Adrenal gland (tissue), 12 donors: ENCODE data around the gene TMEM140. TPM values are rescaled to one million over a fixed set of nuclear protein-coding genes. Genes with fewer than 3 reads are reported as not detected.

Experiments used
- DNase-seq, 7 donors: peaks; one replicate each; pipeline ENCODE4 v3.0.0-alpha.2; 2019 to 2020
- H3K27ac ChIP-seq, 5 donors: fragments of 200-600 bp; sonication (generic) in 4 of 5; 1 replicate in 3 of 5; 2 replicates in 2 of 5; pipeline versions ENCODE4 v1.5.1 to v1.8.0; 2016 to 2020; ENCODE audit warnings: mild to moderate bottlenecking in 1 of 5
- H3K27me3 ChIP-seq: fragments of 200-600 bp; 2 replicates; pipeline ENCODE4 v1.8.0; 2021
- H3K36me3 ChIP-seq, 2 donors: fragments of 200-600 bp; replicated peaks in 1 of 2; 1 replicate in 1 of 2; 2 replicates in 1 of 2; pipeline versions ENCODE4 v1.5.1 to v1.8.0; 2018 to 2022
- H3K4me1 ChIP-seq, 2 donors: fragments of 200-600 bp; replicated peaks in 1 of 2; 1 replicate in 1 of 2; 2 replicates in 1 of 2; pipeline versions ENCODE4 v1.5.1 to v1.8.0; 2018 to 2021
- H3K4me3 ChIP-seq, 4 donors: fragments of 200-600 bp; sonication (generic) in 3 of 4; one replicate each; pipeline ENCODE4 v1.5.1; 2016 to 2018
- H3K9me3 ChIP-seq, 3 donors: fragments of 200-600 bp; sonication (generic) in 1 of 3; replicated peaks in 1 of 3; 1 replicate in 2 of 3; 2 replicates in 1 of 3; pipeline versions ENCODE4 v1.5.1 to v1.8.0; 2016 to 2021
- POLR2A ChIP-seq, 2 donors: fragments of 450-650 bp; IDR thresholded peaks; one replicate each; pipeline ENCODE4 v1.6.1; 2017; ENCODE audit warnings: antibody characterized with exemption in 2 of 2, mild to moderate bottlenecking in 2 of 2, moderate library complexity in 1 of 2
- WGBS, 4 donors: extraction: QIAGEN DNeasy Blood & Tissue Kit in 2 of 4; methylation state at CpG; one replicate each; pipeline versions ENCODE4 v1.1.5 to v1.1.7; 2013 to 2017; 5-methylcytosine and 5-hydroxymethylcytosine counted together
- intact Hi-C, 2 donors: fragments of 100-400 bp; cut with DNase I; formaldehyde crosslinking; loops; one replicate each; pipeline versions ENCODE4 v1.14.1 to v1.15.0; 2022 to 2023
- microRNA-seq, 3 donors: library from miRNA; unstranded; fragments of <30 nt; microRNA quantifications; one replicate each; pipeline ENCODE4, GENCODE V29; 2017 to 2020
- polyA plus RNA-seq, 3 donors: library from polyadenylated mRNA; stranded (reverse); fragments of 200-250 nt in 2 of 3; fragments of 350-450 nt in 1 of 3; fragmentation: Illumina TruSeq in 1 of 3; extraction: RNeasy Lipid Tissue Mini Kit (QIAGEN cat#74804) in 1 of 3; gene quantifications; one replicate each; pipeline ENCODE4 v1.2.3, GENCODE V29; 2013 to 2014
- small RNA-seq, 2 donors: library from RNA; depleted of rRNA; stranded (forward); fragments of <200 nt; gene quantifications; one replicate each; pipeline ENCODE3, GENCODE V24; 2016
- total RNA-seq, 9 donors: library from RNA; depleted of rRNA in 4 of 9; stranded (reverse); fragments of >200 nt in 4 of 9; fragments of 120-200 nt in 1 of 9; fragmentation: NEBNext Ultra II Directional in 1 of 9; extraction: Animal tissue kit (Norgen Biotek cat#: 25700) in 1 of 9; gene quantifications; one replicate each; pipeline versions ENCODE4 v1.1.0 to v1.2.4, GENCODE V29; 2013 to 2023
- TF ChIP-seq, protein P1 (sequence below), 6 experiments: fragments of 450-650 bp in 4 of 6; fragments of 200-600 bp in 2 of 6; sonication (generic) in 1 of 6; IDR thresholded peaks; 1 replicate in 5 of 6; 2 replicates in 1 of 6; pipeline versions ENCODE4 v1.5.1 to v1.8.0; 2016 to 2021; ENCODE audit warnings: antibody characterized with exemption in 6 of 6, mild to moderate bottlenecking in 2 of 6, moderate library complexity in 1 of 6
- donor health status: healthy with polysubstance abuse.
- donor health status: Bipolar disorder and iron deficiency.
- donor health status: DM: yes; HTN: yes; CAD: no.
- donor health status: DM: no; HTN: no; CAD: no.
- donor health status: DM: no; HTN: no; CAD: no.
- donor health status: DM: yes; HTN: yes; CAD: no.

Gene TMEM140
- total and polyA plus RNA-seq, 12 donors: 9.4 to 62.9 (median 25.1) TPM

GRCh38 chr7:135215180-135215579 is 67.3 kb downstream of the TMEM140 start:
- DNase-seq: no peak
- intact Hi-C loops: no loop called here
- H3K4me1 ChIP-seq: peaks cover 0 to 5% of the 10 kb centered on the region in 2 donors

GRCh38 chr7:135215698-135216097 is 67.8 kb downstream of the TMEM140 start:
- Histone ChIP-seq H3K27me3 (no peaks in the 10 kb centered on the region), H3K4me3 (no peak overlapping the region), H3K9me3 (no peaks in the 10 kb centered on the region), H3K27ac (no peak overlapping the region), H3K4me1 (no peaks in the 10 kb centered on the region), H3K36me3 (no peaks in the 10 kb centered on the region)
- WGBS, 4 donors: 72 to 88% (median 76%) methylated on average over 3 of the region's 3 CpGs
- DNase-seq: no peak
- TF ChIP-seq, protein P1, sequence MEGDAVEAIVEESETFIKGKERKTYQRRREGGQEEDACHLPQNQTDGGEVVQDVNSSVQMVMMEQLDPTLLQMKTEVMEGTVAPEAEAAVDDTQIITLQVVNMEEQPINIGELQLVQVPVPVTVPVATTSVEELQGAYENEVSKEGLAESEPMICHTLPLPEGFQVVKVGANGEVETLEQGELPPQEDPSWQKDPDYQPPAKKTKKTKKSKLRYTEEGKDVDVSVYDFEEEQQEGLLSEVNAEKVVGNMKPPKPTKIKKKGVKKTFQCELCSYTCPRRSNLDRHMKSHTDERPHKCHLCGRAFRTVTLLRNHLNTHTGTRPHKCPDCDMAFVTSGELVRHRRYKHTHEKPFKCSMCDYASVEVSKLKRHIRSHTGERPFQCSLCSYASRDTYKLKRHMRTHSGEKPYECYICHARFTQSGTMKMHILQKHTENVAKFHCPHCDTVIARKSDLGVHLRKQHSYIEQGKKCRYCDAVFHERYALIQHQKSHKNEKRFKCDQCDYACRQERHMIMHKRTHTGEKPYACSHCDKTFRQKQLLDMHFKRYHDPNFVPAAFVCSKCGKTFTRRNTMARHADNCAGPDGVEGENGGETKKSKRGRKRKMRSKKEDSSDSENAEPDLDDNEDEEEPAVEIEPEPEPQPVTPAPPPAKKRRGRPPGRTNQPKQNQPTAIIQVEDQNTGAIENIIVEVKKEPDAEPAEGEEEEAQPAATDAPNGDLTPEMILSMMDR (IDR thresholded peaks at IDR 0.05): no peak
- no peak for TF ChIP-seq POLR2A (IDR thresholded peaks at IDR 0.05)
- intact Hi-C loops: no loop called here

More at GRCh38 chr7:135215180-135215579, 67.3 kb downstream of the TMEM140 start:
- Histone ChIP-seq H3K4me3 (no peak overlapping the region), H3K36me3 (no peaks in the 10 kb centered on the region), H3K9me3 (no peaks in the 10 kb centered on the region), H3K27me3 (no peaks in the 10 kb centered on the region), H3K27ac (no peak overlapping the region)
- no peak for TF ChIP-seq POLR2A (IDR thresholded peaks at IDR 0.05)
- TF ChIP-seq, protein P1 (IDR thresholded peaks at IDR 0.05): no peak
- 63 to 80% (median 77%) methylated on average over 4 of the region's 4 CpGs for WGBS, 4 donors

Small RNA genes lying within 50 kb of the gene (microRNA-seq; reads per million reads assigned to microRNA genes)
- gene MIR6509: 0.28 to 0.45 (median 0.38) reads per million in 3 donors

Small RNA genes lying within 50 kb of the gene (small RNA-seq; reads per million reads assigned to genes)
- 0 to 0.12 reads per million in 2 donors for gene MIR6509

Other genes with a start within 250 kb of the TMEM140 start
- gene AGBL3, start 161.6 kb upstream of the TMEM140 start, total RNA-seq: 1 to 10 TPM in 7 of 9 donors, under 1 TPM in 2; 0.28 to 7.3 (median 2.0) TPM
- 1 to 10 TPM in 2 of 3 donors, under 1 TPM in 1; 0.97 to 2.0 (median 1.2) TPM for gene AGBL3, start 161.6 kb upstream of the TMEM140 start, polyA plus RNA-seq
- 10 to 100 TPM; 35.0 to 66.2 (median 51.6) TPM for gene CYREN, start 22.6 kb downstream of the TMEM140 start, total RNA-seq
- 10 to 100 TPM; 33.1 to 45.8 (median 42.3) TPM for gene CYREN, start 22.6 kb downstream of the TMEM140 start, polyA plus RNA-seq
- gene WDR91, start 63.5 kb downstream of the TMEM140 start, total RNA-seq: 10 to 100 TPM in 8 of 9 donors, 1 to 10 TPM in 1; 7.8 to 29.6 (median 14.6) TPM
- 10 to 100 TPM in 2 of 3 donors, 1 to 10 TPM in 1; 6.8 to 20.5 (median 19.1) TPM for gene WDR91, start 63.5 kb downstream of the TMEM140 start, polyA plus RNA-seq
- gene STRA8, start 85.8 kb downstream of the TMEM140 start, total RNA-seq: not detected
- not detected for gene STRA8, start 85.8 kb downstream of the TMEM140 start, polyA plus RNA-seq